GM23338 (cell line): ENCODE measurements around the gene CD79A.

ENCODE experiments used
- EZH2 ChIP-seq: fragments of 200-600 bp; sonication (generic); IDR thresholded peaks from one replicate; pipeline ENCODE4 v1.8.0; 2017; ENCODE audit warnings: antibody characterized with exemption, mild to moderate bottlenecking, low read depth; ENCODE audit not compliant: unreplicated experiment
- EZH2phosphoT487 ChIP-seq: fragments of 200-600 bp; sonication (generic); IDR thresholded peaks from one replicate; pipeline ENCODE4 v1.8.1; 2018; ENCODE audit warnings: antibody characterized with exemption; ENCODE audit not compliant: unreplicated experiment
- JUNB ChIP-seq: IDR thresholded peaks from one replicate; pipeline ENCODE4 v1.6.1; 2016; ENCODE audit warnings: antibody characterized with exemption; ENCODE audit not compliant: unreplicated experiment
- POLR2AphosphoS5 ChIP-seq: IDR thresholded peaks from 2 replicates; pipeline ENCODE4 v1.6.1; 2016; ENCODE audit warnings: antibody characterized with exemption, low read depth
- ZNF114 ChIP-seq: fragments of 250-450 bp; sonication (Bioruptor Pico); IDR thresholded peaks from 2 replicates; pipeline ENCODE4 v1.5.0; 2020; ENCODE audit warnings: mild to moderate bottlenecking, moderate library complexity
- TF ChIP-seq, protein P1 (sequence below), 2 experiments: fragments of 200-600 bp in 1 of 2; sonication (generic) in 1 of 2; conservative IDR thresholded peaks; 2 replicates each; pipeline versions ENCODE4 v1.5.1 to v1.6.1; 2016 to 2017; ENCODE audit warnings: antibody characterized with exemption in 2 of 2, low read depth in 2 of 2, mild to moderate bottlenecking in 2 of 2, moderate library complexity in 1 of 2
- TF ChIP-seq, protein P2 (sequence below): IDR thresholded peaks from one replicate; pipeline ENCODE4 v1.6.1; 2018; ENCODE audit warnings: antibody characterized with exemption; ENCODE audit not compliant: unreplicated experiment

DNA sequence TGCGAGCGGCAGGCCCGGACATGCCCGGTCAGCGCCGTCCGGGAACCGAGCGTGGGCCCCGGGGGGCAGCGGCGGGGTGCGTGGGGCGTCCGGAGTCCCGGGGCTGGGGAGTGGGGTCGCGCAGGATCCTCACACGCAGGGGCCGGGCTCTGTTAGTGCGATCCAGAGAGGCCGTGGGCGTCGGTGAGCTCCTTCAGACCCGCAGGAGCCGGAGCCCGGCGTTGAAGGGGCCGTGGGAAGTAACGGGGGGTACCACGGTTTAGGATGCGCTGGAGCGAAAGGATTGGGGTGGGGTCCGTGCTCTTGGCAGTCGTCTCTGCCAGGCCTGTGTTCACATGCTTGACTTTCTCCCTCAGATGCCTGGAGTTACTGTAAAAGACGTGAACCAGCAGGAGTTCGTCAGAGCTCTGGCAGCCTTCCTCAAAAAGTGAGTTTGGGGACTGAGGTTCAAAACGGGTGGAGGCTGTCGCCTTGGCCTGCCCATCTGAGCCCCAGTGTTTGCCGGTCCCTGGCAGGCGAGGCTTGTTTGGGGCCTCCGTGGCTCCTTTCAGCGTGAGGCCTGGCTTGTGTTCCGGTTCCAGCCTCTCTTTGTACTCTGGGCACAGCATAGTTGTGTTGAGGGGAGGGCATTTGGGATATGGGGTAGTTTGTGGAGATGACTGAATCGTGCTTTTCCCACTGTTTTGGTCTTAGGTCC lies 16.5 kb upstream of the CD79A start:
- TF ChIP-seq, protein P1, sequence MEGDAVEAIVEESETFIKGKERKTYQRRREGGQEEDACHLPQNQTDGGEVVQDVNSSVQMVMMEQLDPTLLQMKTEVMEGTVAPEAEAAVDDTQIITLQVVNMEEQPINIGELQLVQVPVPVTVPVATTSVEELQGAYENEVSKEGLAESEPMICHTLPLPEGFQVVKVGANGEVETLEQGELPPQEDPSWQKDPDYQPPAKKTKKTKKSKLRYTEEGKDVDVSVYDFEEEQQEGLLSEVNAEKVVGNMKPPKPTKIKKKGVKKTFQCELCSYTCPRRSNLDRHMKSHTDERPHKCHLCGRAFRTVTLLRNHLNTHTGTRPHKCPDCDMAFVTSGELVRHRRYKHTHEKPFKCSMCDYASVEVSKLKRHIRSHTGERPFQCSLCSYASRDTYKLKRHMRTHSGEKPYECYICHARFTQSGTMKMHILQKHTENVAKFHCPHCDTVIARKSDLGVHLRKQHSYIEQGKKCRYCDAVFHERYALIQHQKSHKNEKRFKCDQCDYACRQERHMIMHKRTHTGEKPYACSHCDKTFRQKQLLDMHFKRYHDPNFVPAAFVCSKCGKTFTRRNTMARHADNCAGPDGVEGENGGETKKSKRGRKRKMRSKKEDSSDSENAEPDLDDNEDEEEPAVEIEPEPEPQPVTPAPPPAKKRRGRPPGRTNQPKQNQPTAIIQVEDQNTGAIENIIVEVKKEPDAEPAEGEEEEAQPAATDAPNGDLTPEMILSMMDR (conservative IDR thresholded peaks at IDR 0.05; ENCODE audit: low read depth in 2 of 2) = no peak
- no peak for TF ChIP-seq EZH2phosphoT487
- TF ChIP-seq EZH2 = no peak
- TF ChIP-seq POLR2AphosphoS5 = no peak
- no peak for TF ChIP-seq JUNB
- TF ChIP-seq, protein P2, sequence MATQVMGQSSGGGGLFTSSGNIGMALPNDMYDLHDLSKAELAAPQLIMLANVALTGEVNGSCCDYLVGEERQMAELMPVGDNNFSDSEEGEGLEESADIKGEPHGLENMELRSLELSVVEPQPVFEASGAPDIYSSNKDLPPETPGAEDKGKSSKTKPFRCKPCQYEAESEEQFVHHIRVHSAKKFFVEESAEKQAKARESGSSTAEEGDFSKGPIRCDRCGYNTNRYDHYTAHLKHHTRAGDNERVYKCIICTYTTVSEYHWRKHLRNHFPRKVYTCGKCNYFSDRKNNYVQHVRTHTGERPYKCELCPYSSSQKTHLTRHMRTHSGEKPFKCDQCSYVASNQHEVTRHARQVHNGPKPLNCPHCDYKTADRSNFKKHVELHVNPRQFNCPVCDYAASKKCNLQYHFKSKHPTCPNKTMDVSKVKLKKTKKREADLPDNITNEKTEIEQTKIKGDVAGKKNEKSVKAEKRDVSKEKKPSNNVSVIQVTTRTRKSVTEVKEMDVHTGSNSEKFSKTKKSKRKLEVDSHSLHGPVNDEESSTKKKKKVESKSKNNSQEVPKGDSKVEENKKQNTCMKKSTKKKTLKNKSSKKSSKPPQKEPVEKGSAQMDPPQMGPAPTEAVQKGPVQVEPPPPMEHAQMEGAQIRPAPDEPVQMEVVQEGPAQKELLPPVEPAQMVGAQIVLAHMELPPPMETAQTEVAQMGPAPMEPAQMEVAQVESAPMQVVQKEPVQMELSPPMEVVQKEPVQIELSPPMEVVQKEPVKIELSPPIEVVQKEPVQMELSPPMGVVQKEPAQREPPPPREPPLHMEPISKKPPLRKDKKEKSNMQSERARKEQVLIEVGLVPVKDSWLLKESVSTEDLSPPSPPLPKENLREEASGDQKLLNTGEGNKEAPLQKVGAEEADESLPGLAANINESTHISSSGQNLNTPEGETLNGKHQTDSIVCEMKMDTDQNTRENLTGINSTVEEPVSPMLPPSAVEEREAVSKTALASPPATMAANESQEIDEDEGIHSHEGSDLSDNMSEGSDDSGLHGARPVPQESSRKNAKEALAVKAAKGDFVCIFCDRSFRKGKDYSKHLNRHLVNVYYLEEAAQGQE = no peak
- no peak for TF ChIP-seq ZNF114 (CRISPR knock-in tag)
